Measurements from ENCODE around the gene DNAJA2.
"Not testable (repeated sequence)": the region's sequence is repeated elsewhere in the genome, so short reads cannot be mapped to it uniquely, and the experiment has no call there.

Gene DNAJA2

DNA sequence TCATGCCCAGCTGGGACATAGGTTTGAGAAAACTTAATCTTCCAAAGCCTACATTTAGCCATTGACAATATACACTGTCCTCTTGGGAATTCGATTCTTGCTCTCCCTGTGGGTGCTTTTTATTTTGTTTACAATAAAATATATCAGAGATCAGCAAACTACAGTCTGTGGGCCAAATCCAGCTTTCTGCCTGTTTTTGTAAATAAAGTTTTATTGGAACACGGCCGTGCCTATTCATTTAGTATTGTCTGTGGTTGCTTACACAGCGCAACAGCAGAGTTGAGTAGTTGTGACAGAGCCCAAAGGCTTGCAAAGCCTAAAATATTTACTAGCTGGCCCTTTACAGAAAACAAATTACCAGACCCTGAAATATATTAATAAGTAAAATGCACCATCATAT is 39.7 kb upstream of the DNAJA2 start:
- no peaks in the 10 kb centered on the region for H3F3A ChIP-seq (ENCODE audit: insufficient read depth, low read length)

GRCh38 chr16:47010812-47011211 is 37.3 kb upstream of the DNAJA2 start:
- H3K9me2 ChIP-seq (ENCODE audit: low read depth, low read length); H3F3A ChIP-seq (ENCODE audit: insufficient read depth, low read length); H3K27ac ChIP-seq (ENCODE audit: low read depth, low read length, poor library complexity, severe bottlenecking); H3K4me1 ChIP-seq (ENCODE audit: insufficient read depth, low read length, severe bottlenecking); H3K9ac ChIP-seq (ENCODE audit: low read length); H3K4me3 ChIP-seq (ENCODE audit: low read depth, low read length, poor library complexity, severe bottlenecking); H4K20me1 ChIP-seq (ENCODE audit: insufficient read depth, low read length); H3K9me3 ChIP-seq (ENCODE audit: low read length); H2AFZ ChIP-seq (ENCODE audit: low read length); H3K36me3 ChIP-seq (ENCODE audit: insufficient read depth, low read length); H3K79me2 ChIP-seq (ENCODE audit: insufficient read depth, low read length); H3K4me2 ChIP-seq (ENCODE audit: low read length); H3K27me3 ChIP-seq (ENCODE audit: insufficient read depth, low read length): not testable (repeated sequence)

More for the DNA sequence above, 39.7 kb upstream of the DNAJA2 start:
- Histone ChIP-seq H3K27ac (ENCODE audit: low read depth, low read length, poor library complexity, severe bottlenecking) (no peak overlapping the region), H3K9ac (ENCODE audit: low read length) (no peak overlapping the region), H3K9me3 (ENCODE audit: low read length) (0 out of 2 replicates have a peak, but pooled peaks cover 3% of the 10 kb centered on the region), H3K79me2 (ENCODE audit: insufficient read depth, low read length) (no peaks in the 10 kb centered on the region), H3K9me2 (ENCODE audit: low read depth, low read length) (no peaks in the 10 kb centered on the region), H3K4me1 (ENCODE audit: insufficient read depth, low read length, severe bottlenecking) (no peaks in the 10 kb centered on the region), H3K36me3 (ENCODE audit: insufficient read depth, low read length) (no peaks in the 10 kb centered on the region), H4K20me1 (ENCODE audit: insufficient read depth, low read length) (no peaks in the 10 kb centered on the region), H3K4me2 (ENCODE audit: low read length) (no peak overlapping the region), H3K27me3 (ENCODE audit: insufficient read depth, low read length) (no peaks in the 10 kb centered on the region), H2AFZ (ENCODE audit: low read length) (no peak overlapping the region), H3K4me3 (ENCODE audit: low read depth, low read length, poor library complexity, severe bottlenecking) (no peak overlapping the region)
- TF ChIP-seq, protein P1, sequence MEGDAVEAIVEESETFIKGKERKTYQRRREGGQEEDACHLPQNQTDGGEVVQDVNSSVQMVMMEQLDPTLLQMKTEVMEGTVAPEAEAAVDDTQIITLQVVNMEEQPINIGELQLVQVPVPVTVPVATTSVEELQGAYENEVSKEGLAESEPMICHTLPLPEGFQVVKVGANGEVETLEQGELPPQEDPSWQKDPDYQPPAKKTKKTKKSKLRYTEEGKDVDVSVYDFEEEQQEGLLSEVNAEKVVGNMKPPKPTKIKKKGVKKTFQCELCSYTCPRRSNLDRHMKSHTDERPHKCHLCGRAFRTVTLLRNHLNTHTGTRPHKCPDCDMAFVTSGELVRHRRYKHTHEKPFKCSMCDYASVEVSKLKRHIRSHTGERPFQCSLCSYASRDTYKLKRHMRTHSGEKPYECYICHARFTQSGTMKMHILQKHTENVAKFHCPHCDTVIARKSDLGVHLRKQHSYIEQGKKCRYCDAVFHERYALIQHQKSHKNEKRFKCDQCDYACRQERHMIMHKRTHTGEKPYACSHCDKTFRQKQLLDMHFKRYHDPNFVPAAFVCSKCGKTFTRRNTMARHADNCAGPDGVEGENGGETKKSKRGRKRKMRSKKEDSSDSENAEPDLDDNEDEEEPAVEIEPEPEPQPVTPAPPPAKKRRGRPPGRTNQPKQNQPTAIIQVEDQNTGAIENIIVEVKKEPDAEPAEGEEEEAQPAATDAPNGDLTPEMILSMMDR (IDR thresholded peaks at IDR 0.05; ENCODE audit: low read length) = no peak
- TF ChIP-seq EZH2 (IDR thresholded peaks at IDR 0.05; ENCODE audit: borderline replicate concordance, low read length) = no peak

DNA sequence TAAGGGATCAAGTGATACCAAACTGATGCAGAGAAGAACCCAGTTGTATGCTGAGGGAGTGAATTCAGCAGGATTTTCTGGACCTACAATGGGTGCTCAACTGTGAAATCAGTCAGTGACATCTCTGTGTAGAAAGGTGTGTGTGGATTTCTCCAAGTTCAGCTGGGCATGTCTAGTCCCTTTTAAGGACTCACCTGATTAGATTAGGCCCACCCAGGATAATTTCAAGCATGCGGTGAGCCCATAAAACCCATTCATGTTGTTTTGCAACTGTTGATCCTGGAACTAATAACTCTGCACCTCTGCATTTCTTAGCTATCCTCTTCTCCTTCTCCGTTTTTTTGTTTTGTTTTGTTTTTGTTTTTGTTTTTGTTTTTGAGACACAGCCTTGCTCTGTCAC is 35.1 kb upstream of the DNAJA2 start:
- Histone ChIP-seq H3K27me3 (ENCODE audit: insufficient read depth, low read length) (no peaks in the 10 kb centered on the region), H3K79me2 (ENCODE audit: insufficient read depth, low read length) (no peaks in the 10 kb centered on the region), H3F3A (ENCODE audit: insufficient read depth, low read length) (no peaks in the 10 kb centered on the region), H3K9me2 (ENCODE audit: low read depth, low read length) (no peaks in the 10 kb centered on the region), H3K4me1 (ENCODE audit: insufficient read depth, low read length, severe bottlenecking) (no peaks in the 10 kb centered on the region), H2AFZ (ENCODE audit: low read length) (no peak overlapping the region), H3K4me2 (ENCODE audit: low read length) (no peak overlapping the region), H3K27ac (ENCODE audit: low read depth, low read length, poor library complexity, severe bottlenecking) (no peak overlapping the region), H4K20me1 (ENCODE audit: insufficient read depth, low read length) (no peaks in the 10 kb centered on the region), H3K4me3 (ENCODE audit: low read depth, low read length, poor library complexity, severe bottlenecking) (no peak overlapping the region), H3K36me3 (ENCODE audit: insufficient read depth, low read length) (no peaks in the 10 kb centered on the region), H3K9me3 (ENCODE audit: low read length) (0 out of 2 replicates have a peak, but pooled peaks cover 3% of the 10 kb centered on the region), H3K9ac (ENCODE audit: low read length) (no peak overlapping the region)
- TF ChIP-seq, protein P1 (IDR thresholded peaks at IDR 0.05; ENCODE audit: low read length) = no peak
- TF ChIP-seq EZH2 (IDR thresholded peaks at IDR 0.05; ENCODE audit: borderline replicate concordance, low read length) = no peak

GRCh38 chr16:47008174-47008573 is 34.7 kb upstream of the DNAJA2 start:
- Histone ChIP-seq H3K36me3 (ENCODE audit: insufficient read depth, low read length) (no peaks in the 10 kb centered on the region), H3K4me3 (ENCODE audit: low read depth, low read length, poor library complexity, severe bottlenecking) (no peak overlapping the region), H3K9me3 (ENCODE audit: low read length) (0 out of 2 replicates have a peak, but pooled peaks cover 3% of the 10 kb centered on the region), H3K27ac (ENCODE audit: low read depth, low read length, poor library complexity, severe bottlenecking) (no peak overlapping the region), H4K20me1 (ENCODE audit: insufficient read depth, low read length) (no peaks in the 10 kb centered on the region), H3K27me3 (ENCODE audit: insufficient read depth, low read length) (no peaks in the 10 kb centered on the region), H3K9ac (ENCODE audit: low read length) (no peak overlapping the region), H3K4me2 (ENCODE audit: low read length) (no peak overlapping the region), H3K79me2 (ENCODE audit: insufficient read depth, low read length) (no peaks in the 10 kb centered on the region), H2AFZ (ENCODE audit: low read length) (no peak overlapping the region), H3K4me1 (ENCODE audit: insufficient read depth, low read length, severe bottlenecking) (no peaks in the 10 kb centered on the region), H3F3A (ENCODE audit: insufficient read depth, low read length) (no peaks in the 10 kb centered on the region), H3K9me2 (ENCODE audit: low read depth, low read length) (no peaks in the 10 kb centered on the region)
- TF ChIP-seq, protein P1 (IDR thresholded peaks at IDR 0.05; ENCODE audit: low read length) = no peak
- no peak for TF ChIP-seq EZH2 (IDR thresholded peaks at IDR 0.05; ENCODE audit: borderline replicate concordance, low read length)

All from OCI-LY1 (cell line).